Upper lobe of left lung (tissue), 6 donors: ENCODE measurements around the gene ANKRD10. TPM values are rescaled to one million over a fixed set of nuclear protein-coding genes. Genes with fewer than 3 reads are reported as not detected.

Source experiments
- ATAC-seq, 2 donors: fragments of 200-7000 bp; cut with Tn5 transposase; one replicate each; pipeline ENCODE4 v1.9.1; 2022; ENCODE audit warnings: mild to moderate bottlenecking in 2 of 2, moderate library complexity in 2 of 2; ENCODE audit not compliant: low FRiP score in 2 of 2
- DNase-seq, 2 donors: peaks; one replicate each; pipeline ENCODE4 v3.0.0-alpha.2; 2019 to 2020
- H3K27ac ChIP-seq, 4 donors: fragments of 200-600 bp; sonication (generic); one replicate each; pipeline ENCODE4 v1.5.1; 2016 to 2019
- H3K27me3 ChIP-seq, 4 donors: fragments of 200-600 bp; sonication (generic); one replicate each; pipeline ENCODE4 v1.5.1; 2017 to 2019
- H3K36me3 ChIP-seq, 4 donors: fragments of 200-600 bp; sonication (generic); one replicate each; pipeline ENCODE4 v1.5.1; 2016 to 2019
- H3K4me1 ChIP-seq, 4 donors: fragments of 200-600 bp; sonication (generic); one replicate each; pipeline ENCODE4 v1.5.1; 2018 to 2019
- H3K4me3 ChIP-seq, 4 donors: fragments of 200-600 bp; sonication (generic); one replicate each; pipeline ENCODE4 v1.5.1; 2017 to 2019; ENCODE audit warnings: mild to moderate bottlenecking in 2 of 4, moderate library complexity in 1 of 4
- H3K9me3 ChIP-seq, 4 donors: fragments of 200-600 bp; sonication (generic); one replicate each; pipeline ENCODE4 v1.5.1; 2018 to 2019
- EP300 ChIP-seq, 4 donors: sonication (generic); formaldehyde crosslinking; IDR thresholded peaks; one replicate each; pipeline ENCODE4 v1.5.1; 2017; ENCODE audit warnings: antibody characterized with exemption in 4 of 4, control low read depth in 2 of 4
- POLR2A ChIP-seq, 4 donors: fragments of 450-650 bp; IDR thresholded peaks; one replicate each; pipeline ENCODE4 v1.5.1; 2016 to 2017; ENCODE audit warnings: antibody characterized with exemption in 4 of 4, mild to moderate bottlenecking in 2 of 4
- POLR2AphosphoS5 ChIP-seq, 2 donors: sonication (generic); formaldehyde crosslinking; IDR thresholded peaks; one replicate each; pipeline ENCODE4 v1.5.1; 2017; ENCODE audit warnings: antibody characterized with exemption in 2 of 2
- WGBS, 2 donors: methylation state at CpG; one replicate each; pipeline ENCODE4 v1.1.5; 2017 to 2018; 5-methylcytosine and 5-hydroxymethylcytosine counted together
- total RNA-seq, 6 donors: library from RNA; depleted of rRNA in 4 of 6; stranded (reverse); fragments of >200 nt in 4 of 6; gene quantifications; one replicate each; pipeline versions ENCODE4 v1.1.0 to v1.2.1, GENCODE V29; 2016 to 2021
- TF ChIP-seq, protein P1 (sequence below), 6 experiments: fragments of 450-650 bp in 4 of 6; fragments of 200-600 bp in 2 of 6; sonication (generic) in 2 of 6; IDR thresholded peaks; one replicate each; pipeline ENCODE4 v1.5.1; 2016 to 2019; ENCODE audit warnings: antibody characterized with exemption in 6 of 6
- donor health status: DM: no; HTN: no; CAD: no; lungs with moderate emphysema.
- donor health status: DM: no; HTN: yes; CAD: no; lungs with severe emphysema.

ANKRD10 gene
- total RNA-seq, 6 donors from 2014 or later = 91.4 to 190 (median 107) TPM

GRCh38 chr13:110872034-110872767 lies 42.7 kb downstream of the ANKRD10 start:
- Histone ChIP-seq H3K4me1 (peaks cover 11 to 25% (median 17%) of the 10 kb centered on the region in 4 donors), H3K4me3 (no peak overlapping the region), H3K9me3 (no peaks in the 10 kb centered on the region), H3K36me3 (no peaks in the 10 kb centered on the region), H3K27me3 (no peaks in the 10 kb centered on the region), H3K27ac (no peak overlapping the region)
- WGBS, 2 donors = 56 to 75% methylated on average over 2 to 12 of the region's 13 CpGs
- ATAC-seq (no peak), DNase-seq (no peak)
- TF ChIP-seq POLR2AphosphoS5 (IDR thresholded peaks at IDR 0.05) (no peak), POLR2A (IDR thresholded peaks at IDR 0.05) (no peak)
- TF ChIP-seq, protein P1, sequence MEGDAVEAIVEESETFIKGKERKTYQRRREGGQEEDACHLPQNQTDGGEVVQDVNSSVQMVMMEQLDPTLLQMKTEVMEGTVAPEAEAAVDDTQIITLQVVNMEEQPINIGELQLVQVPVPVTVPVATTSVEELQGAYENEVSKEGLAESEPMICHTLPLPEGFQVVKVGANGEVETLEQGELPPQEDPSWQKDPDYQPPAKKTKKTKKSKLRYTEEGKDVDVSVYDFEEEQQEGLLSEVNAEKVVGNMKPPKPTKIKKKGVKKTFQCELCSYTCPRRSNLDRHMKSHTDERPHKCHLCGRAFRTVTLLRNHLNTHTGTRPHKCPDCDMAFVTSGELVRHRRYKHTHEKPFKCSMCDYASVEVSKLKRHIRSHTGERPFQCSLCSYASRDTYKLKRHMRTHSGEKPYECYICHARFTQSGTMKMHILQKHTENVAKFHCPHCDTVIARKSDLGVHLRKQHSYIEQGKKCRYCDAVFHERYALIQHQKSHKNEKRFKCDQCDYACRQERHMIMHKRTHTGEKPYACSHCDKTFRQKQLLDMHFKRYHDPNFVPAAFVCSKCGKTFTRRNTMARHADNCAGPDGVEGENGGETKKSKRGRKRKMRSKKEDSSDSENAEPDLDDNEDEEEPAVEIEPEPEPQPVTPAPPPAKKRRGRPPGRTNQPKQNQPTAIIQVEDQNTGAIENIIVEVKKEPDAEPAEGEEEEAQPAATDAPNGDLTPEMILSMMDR (IDR thresholded peaks at IDR 0.05) = no peak

DNA sequence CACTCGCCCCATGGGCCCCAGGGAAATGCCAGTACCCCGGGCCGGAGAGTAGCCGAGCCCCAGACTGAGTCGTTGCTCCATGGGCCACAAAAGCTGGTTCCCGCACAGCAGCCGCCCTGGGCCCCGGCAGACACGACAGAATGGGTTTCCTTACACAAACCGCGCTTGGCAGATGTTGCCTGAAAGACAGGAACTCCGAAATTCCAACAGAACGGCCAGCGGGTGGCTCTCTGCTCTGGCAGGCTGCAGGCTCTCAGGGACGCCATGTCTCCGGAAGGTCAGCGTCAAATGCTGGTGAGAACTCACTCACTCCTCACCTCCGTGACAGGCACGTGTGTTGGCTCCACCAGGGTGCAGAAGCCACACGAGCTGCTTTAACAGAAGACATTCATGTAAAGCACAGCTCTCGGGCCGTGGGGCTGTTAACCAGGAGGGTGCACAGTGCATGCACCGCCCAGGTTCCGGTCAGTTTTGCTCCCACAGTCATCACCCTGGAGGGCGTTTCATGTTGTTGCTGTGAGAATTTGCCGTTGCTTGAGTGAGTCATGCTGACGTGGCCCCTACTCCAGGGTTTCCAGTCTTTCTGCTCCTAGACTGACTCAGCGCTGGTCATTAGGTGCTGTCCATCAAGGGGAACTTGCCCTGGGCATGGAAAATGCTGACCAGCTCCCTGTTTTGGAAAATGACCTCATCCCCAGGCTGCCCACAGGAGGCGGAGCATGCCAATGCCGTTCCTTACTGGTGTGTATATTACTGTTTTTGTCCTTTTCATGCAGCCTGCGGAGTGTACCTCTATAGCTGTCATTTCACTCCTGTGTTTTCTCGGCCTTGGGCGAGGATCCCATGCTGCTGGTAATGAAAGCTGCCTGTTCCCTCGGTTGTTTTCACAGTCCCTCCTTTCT lies 44.8 kb downstream of the ANKRD10 start:
- ATAC-seq (peak; percentile 89 to 92), DNase-seq (peak; percentile 78 to 89)
- H3K4me3 ChIP-seq = peak overlapping the region in 3 of 4 donors; percentile 20 to 45 (median 42)
- peak overlapping the region; percentile 77 to 92 (median 88) for H3K27ac ChIP-seq
- H3K4me1 ChIP-seq = peaks cover 9 to 22% (median 13%) of the 10 kb centered on the region in 4 donors
- no peaks in the 10 kb centered on the region for H3K9me3 ChIP-seq
- 22 to 43% methylated on average over 16 to 34 of the region's 34 CpGs for WGBS, 2 donors
- H3K27me3 ChIP-seq = no peaks in the 10 kb centered on the region
- TF ChIP-seq EP300 (IDR thresholded peaks at IDR 0.05) (peak in 2 of 4 donors; percentile 81 to 91), POLR2A (IDR thresholded peaks at IDR 0.05) (peak in 2 of 4 donors; percentile 7 to 35), POLR2AphosphoS5 (IDR thresholded peaks at IDR 0.05) (peak; percentile 75 to 82)
- TF ChIP-seq, protein P1 (IDR thresholded peaks at IDR 0.05) = peak in 4 of 6 experiments; percentile 13 to 49 (median 33)
- H3K36me3 ChIP-seq = no peaks in the 10 kb centered on the region

- H3K9me3 ChIP-seq = no peaks in the 10 kb centered on the region
- 70 to 78% methylated on average over 22 of the region's 22 CpGs for WGBS, 2 donors
- H3K27ac ChIP-seq = peak overlapping the region; percentile 77 to 92 (median 88)
- TF ChIP-seq, protein P1 (IDR thresholded peaks at IDR 0.05) = no peak
- peak in 1 of 4 donors; percentile 45 for TF ChIP-seq EP300 (IDR thresholded peaks at IDR 0.05)
- peak in 2 of 4 donors; percentile 11 to 17 for TF ChIP-seq POLR2A (IDR thresholded peaks at IDR 0.05)
- peak in 1 of 2 donors; percentile 33 for TF ChIP-seq POLR2AphosphoS5 (IDR thresholded peaks at IDR 0.05)
- peak overlapping the region in 3 of 4 donors; percentile 20 to 45 (median 42) for H3K4me3 ChIP-seq
- H3K27me3 ChIP-seq = no peaks in the 10 kb centered on the region
- H3K36me3 ChIP-seq = no peaks in the 10 kb centered on the region
- H3K4me1 ChIP-seq = peaks cover 3 to 16% (median 8%) of the 10 kb centered on the region in 4 donors
- no peak for DNase-seq
- peak; percentile 3 to 58 for ATAC-seq
Observed at GRCh38 chr13:110869231-110869804, 45.6 kb downstream of the ANKRD10 start.

DNA sequence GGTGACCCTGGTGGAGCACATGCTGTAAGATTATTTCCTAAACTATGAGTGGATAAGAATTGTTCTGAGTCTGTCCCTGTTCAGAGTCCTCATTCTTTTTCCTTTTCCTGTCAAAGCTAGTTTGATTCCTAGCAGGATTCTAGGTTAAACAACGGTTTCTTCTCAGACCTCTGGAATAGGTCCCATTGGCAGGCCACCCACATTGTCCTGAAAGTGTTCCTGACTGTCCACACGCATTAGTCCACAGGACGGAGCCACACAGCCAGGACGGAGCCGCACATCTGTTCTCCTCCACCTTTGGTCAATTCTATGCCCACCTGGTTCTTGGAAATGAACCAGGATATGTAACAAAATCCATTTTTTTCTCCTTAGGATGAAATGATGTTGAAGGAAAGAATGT lies 46.1 kb downstream of the ANKRD10 start:
- H3K27ac ChIP-seq = peak overlapping the region; percentile 7 to 92 (median 55)
- peak overlapping the region in 1 of 4 donors; percentile 45 for H3K4me3 ChIP-seq
- TF ChIP-seq EP300 (IDR thresholded peaks at IDR 0.05) (no peak), POLR2AphosphoS5 (IDR thresholded peaks at IDR 0.05) (no peak), POLR2A (IDR thresholded peaks at IDR 0.05) (no peak)
- TF ChIP-seq, protein P1 (IDR thresholded peaks at IDR 0.05) = no peak
- no peaks in the 10 kb centered on the region for H3K9me3 ChIP-seq
- DNase-seq (no peak), ATAC-seq (no peak)
- 65 to 81% methylated on average over 5 of the region's 5 CpGs for WGBS, 2 donors
- H3K4me1 ChIP-seq = peaks cover 0 to 15% (median 5%) of the 10 kb centered on the region in 4 donors
- no peaks in the 10 kb centered on the region for H3K36me3 ChIP-seq
- H3K27me3 ChIP-seq = no peaks in the 10 kb centered on the region
